Activated T-cell treated with anti-CD3 and anti-CD28 coated beads for 48 hours (primary cell): ENCODE results near the gene RPSA.
"Not testable (repeated sequence)": the region's sequence is repeated elsewhere in the genome, so short reads cannot be mapped to it uniquely, and the experiment has no call there.

Source experiments
- DNase-seq: peaks from one replicate; pipeline ENCODE4 v3.0.0-alpha.2; 2020; ENCODE audit warnings: low read depth

RPSA gene

GRCh38 chr3:39388741-39389248, 17.7 kb upstream of the RPSA start:
- no peak for DNase-seq

- no peak for DNase-seq
These were observed 16.3 kb upstream of the RPSA start for GRCh38 chr3:39390181-39390580.

GRCh38 chr3:39396690-39397089, 9.8 kb upstream of the RPSA start:
- no peak for DNase-seq

- DNase-seq: no peak
These were observed 7.8 kb upstream of the RPSA start for GRCh38 chr3:39398700-39399099.

- no peak for DNase-seq
These were observed 4.5 kb upstream of the RPSA start for GRCh38 chr3:39401983-39402382.

GRCh38 chr3:39404943-39405686, 1.4 kb upstream of the RPSA start:
- DNase-seq: no peak

- DNase-seq: no peak
These were observed 693 bp upstream of the RPSA start for GRCh38 chr3:39405687-39406367.

- no peak for DNase-seq
These were observed 724 bp downstream of the RPSA start for GRCh38 chr3:39407259-39407629.

GRCh38 chr3:39407773-39408492, 1.4 kb downstream of the RPSA start:
- DNase-seq: no peak

- no peak for DNase-seq
These were observed 2.2 kb downstream of the RPSA start for GRCh38 chr3:39408493-39409372.

GRCh38 chr3:39409514-39410136, 3.1 kb downstream of the RPSA start:
- no peak for DNase-seq

GRCh38 chr3:39410893-39411292, 4.4 kb downstream of the RPSA start:
- no peak for DNase-seq

GRCh38 chr3:39412668-39413260, 6.2 kb downstream of the RPSA start:
- DNase-seq: no peak

- DNase-seq: no peak
These were observed 7.3 kb downstream of the RPSA start for GRCh38 chr3:39413691-39414420.

- DNase-seq: no peak
These were observed 7.9 kb downstream of the RPSA start for GRCh38 chr3:39414421-39414907.

- not testable (repeated sequence) for DNase-seq
These were observed 8.8 kb downstream of the RPSA start for GRCh38 chr3:39415302-39415701.

GRCh38 chr3:39415983-39416382, 9.5 kb downstream of the RPSA start:
- no peak for DNase-seq

- DNase-seq: not testable (repeated sequence)
These were observed 10.5 kb downstream of the RPSA start for GRCh38 chr3:39416998-39417397.

GRCh38 chr3:39418556-39419225, 12.2 kb downstream of the RPSA start:
- DNase-seq: not testable (repeated sequence)
